Natural killer cell treated with Interleukin-12 subunit alpha and Interleukin-12 subunit beta and Interleukin-15 and Interleukin-18, amount 100 ng/mL, for 72 hours (primary cell): Measurements from ENCODE around the gene CTSC. TPM values are rescaled to one million over a fixed set of nuclear protein-coding genes. Genes with fewer than 3 reads are reported as not detected.

Experiments used
- ATAC-seq, 2 donors: fragments of 150-1000 bp; cut with Tn5 transposase in 1 of 2; sonication (Bioruptor Pico), chemical (Tn5 transposase) in 1 of 2; 2 replicates each; pipeline ENCODE4 v1.10.0; 2021
- DNase-seq: peaks from one replicate; pipeline ENCODE4 v3.0.0; 2022; ENCODE audit warnings: low spot score
- H3K27ac Mint-ChIP-seq, 2 donors: 1 replicate in 1 of 2; 2 replicates in 1 of 2; pipeline ENCODE4 v1.8.0; 2022; ENCODE audit warnings: mixed read lengths in 2 of 2, mild to moderate bottlenecking in 1 of 2, moderate library complexity in 1 of 2
- H3K27me3 Mint-ChIP-seq, 2 donors: 1 replicate in 1 of 2; 2 replicates in 1 of 2; pipeline ENCODE4 v1.8.0; 2022; ENCODE audit warnings: mixed read lengths in 2 of 2
- H3K36me3 Mint-ChIP-seq: one replicate; pipeline ENCODE4 v1.8.0; 2022; ENCODE audit warnings: mixed read lengths
- H3K4me1 Mint-ChIP-seq, 2 donors: 1 replicate in 1 of 2; 2 replicates in 1 of 2; pipeline ENCODE4 v1.8.0; 2022; ENCODE audit warnings: low read depth in 2 of 2, mixed read lengths in 2 of 2, mild to moderate bottlenecking in 1 of 2
- H3K4me3 Mint-ChIP-seq: one replicate; pipeline ENCODE4 v1.8.0; 2022; ENCODE audit warnings: mixed read lengths
- H3K9me3 Mint-ChIP-seq: 2 replicates; pipeline ENCODE4 v1.8.0; 2022; ENCODE audit warnings: mixed read lengths
- total RNA-seq, 2 donors: library from RNA; stranded (reverse); gene quantifications; one replicate each; pipeline ENCODE4 v1.2.3, GENCODE V29; 2022

The CTSC gene
- 100 to 1,000 TPM; 213 to 381 TPM for total RNA-seq

DNA sequence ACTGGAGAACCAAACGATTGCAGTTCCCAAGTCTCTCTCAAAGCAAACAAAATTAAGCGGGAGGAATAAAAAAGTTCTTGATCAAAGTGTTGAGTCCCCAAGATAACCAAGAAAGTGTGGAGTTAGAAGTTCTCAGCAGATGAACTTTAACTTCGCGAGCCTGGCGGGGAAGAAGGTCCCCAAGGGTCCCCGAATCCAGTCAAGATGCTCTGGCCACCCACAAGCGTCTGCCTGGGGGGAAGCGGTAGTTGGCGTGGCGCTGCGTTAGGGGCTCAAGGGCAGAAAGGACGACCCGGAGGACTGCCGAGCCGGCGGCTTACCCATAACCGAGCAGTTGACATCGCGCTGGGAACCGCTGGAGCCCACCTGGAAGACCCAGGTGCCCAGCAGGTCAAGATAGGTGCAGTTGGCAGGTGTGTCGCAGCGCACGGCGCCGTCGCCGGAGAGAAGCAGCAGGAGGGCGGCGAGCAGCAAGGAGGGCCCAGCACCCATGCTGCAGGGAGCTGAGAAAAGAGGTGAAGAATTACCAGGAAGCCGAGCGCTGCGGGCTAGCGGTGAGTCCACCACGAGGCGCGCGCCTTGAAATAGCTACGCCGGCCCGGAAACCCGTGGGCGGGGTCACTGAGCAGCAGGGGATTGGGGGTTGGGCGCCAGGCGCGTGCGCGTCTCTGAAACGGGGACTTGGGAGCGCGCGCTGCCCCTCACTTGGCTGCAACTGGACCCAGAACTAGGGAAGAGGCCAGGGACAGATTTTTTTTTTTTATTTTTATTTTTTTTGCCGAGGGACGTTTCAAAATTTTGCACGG lies at the start of gene CTSC:
TSS of gene CTSC (minus strand) at position 556 of the 806 bp plus-strand sequence. CDS start at position 492, 64 bp downstream.
- H3K27ac Mint-ChIP-seq = peak within 1 kb of the TSS; percentile 82 to 100
- ATAC-seq (peak; percentile 94 to 95), DNase-seq (peak; percentile 99)
- peaks cover 23% of the 10 kb centered on the region for H3K36me3 Mint-ChIP-seq
- H3K27me3 Mint-ChIP-seq = no peaks in the 10 kb centered on the region
- H3K4me3 Mint-ChIP-seq = peak within 1 kb of the TSS; percentile 93
- peaks cover 34 to 60% of the 10 kb centered on the region in 2 donors for H3K4me1 Mint-ChIP-seq
- H3K9me3 Mint-ChIP-seq = no peaks in the 10 kb centered on the region

GRCh38 chr11:88384669-88385005 lies 47.1 kb upstream of the CTSC start:
- Mint-ChIP-seq H3K4me1 (peaks cover 11 to 13% of the 10 kb centered on the region in 2 donors), H3K9me3 (no peaks in the 10 kb centered on the region), H3K27ac (no peak overlapping the region), H3K36me3 (no peaks in the 10 kb centered on the region), H3K4me3 (no peak overlapping the region), H3K27me3 (no peaks in the 10 kb centered on the region)
- ATAC-seq (no peak), DNase-seq (no peak)

DNA sequence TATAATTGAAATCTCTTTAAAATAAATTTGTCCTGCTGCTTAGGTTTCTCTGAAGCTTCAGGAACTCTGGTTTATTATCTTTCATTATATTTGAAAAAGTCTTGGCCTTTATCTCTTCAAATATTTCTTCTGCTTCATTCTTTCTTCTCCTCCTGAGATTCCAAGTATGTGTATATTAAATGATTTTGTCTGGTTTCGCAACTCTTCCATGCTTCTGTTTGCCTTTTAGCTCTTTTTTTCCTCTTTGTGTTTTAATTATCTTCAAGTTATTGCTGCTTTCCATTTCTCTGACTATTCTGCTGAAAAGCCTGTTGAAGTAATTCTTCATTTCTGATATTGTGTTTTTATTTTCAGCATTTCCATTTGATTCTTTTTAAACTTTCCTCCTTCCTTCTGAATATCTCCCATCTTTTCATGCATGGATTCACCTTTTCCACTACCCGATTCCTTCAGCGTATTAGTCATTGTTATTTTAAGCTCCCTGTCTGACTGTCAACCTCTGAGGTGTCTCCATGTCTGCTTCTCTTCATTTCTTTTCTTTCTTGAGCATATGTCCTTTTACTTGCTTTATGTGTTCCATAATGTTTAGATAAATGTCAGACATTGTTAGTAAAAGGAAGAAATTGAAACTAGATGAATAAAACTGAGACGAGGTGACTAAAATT lies 46.6 kb upstream of the CTSC start:
- no peak overlapping the region for H3K4me3 Mint-ChIP-seq
- no peaks in the 10 kb centered on the region for H3K27me3 Mint-ChIP-seq
- no peak overlapping the region for H3K27ac Mint-ChIP-seq
- H3K36me3 Mint-ChIP-seq = no peaks in the 10 kb centered on the region
- no peaks in the 10 kb centered on the region for H3K9me3 Mint-ChIP-seq
- ATAC-seq (no peak), DNase-seq (no peak)
- peaks cover 11 to 13% of the 10 kb centered on the region in 2 donors for H3K4me1 Mint-ChIP-seq

- no peak for ATAC-seq
- Mint-ChIP-seq H3K4me1 (peaks cover 11 to 13% of the 10 kb centered on the region in 2 donors), H3K36me3 (no peaks in the 10 kb centered on the region), H3K27me3 (no peaks in the 10 kb centered on the region), H3K4me3 (no peak overlapping the region), H3K9me3 (no peaks in the 10 kb centered on the region), H3K27ac (no peak overlapping the region)
- DNase-seq = no peak
Measured at GRCh38 chr11:88383447-88383846, 45.9 kb upstream of the CTSC start.

- H3K4me1 Mint-ChIP-seq = peaks cover 19 to 22% of the 10 kb centered on the region in 2 donors
- peaks cover 5% of the 10 kb centered on the region for H3K36me3 Mint-ChIP-seq
- peaks cover 8% of the 10 kb centered on the region for H3K9me3 Mint-ChIP-seq
- H3K27ac Mint-ChIP-seq = no peak overlapping the region
- no peak for DNase-seq
- H3K27me3 Mint-ChIP-seq = no peaks in the 10 kb centered on the region
- H3K4me3 Mint-ChIP-seq = no peak overlapping the region
- no peak for ATAC-seq
Measured at GRCh38 chr11:88379130-88379529, 41.6 kb upstream of the CTSC start.

DNA sequence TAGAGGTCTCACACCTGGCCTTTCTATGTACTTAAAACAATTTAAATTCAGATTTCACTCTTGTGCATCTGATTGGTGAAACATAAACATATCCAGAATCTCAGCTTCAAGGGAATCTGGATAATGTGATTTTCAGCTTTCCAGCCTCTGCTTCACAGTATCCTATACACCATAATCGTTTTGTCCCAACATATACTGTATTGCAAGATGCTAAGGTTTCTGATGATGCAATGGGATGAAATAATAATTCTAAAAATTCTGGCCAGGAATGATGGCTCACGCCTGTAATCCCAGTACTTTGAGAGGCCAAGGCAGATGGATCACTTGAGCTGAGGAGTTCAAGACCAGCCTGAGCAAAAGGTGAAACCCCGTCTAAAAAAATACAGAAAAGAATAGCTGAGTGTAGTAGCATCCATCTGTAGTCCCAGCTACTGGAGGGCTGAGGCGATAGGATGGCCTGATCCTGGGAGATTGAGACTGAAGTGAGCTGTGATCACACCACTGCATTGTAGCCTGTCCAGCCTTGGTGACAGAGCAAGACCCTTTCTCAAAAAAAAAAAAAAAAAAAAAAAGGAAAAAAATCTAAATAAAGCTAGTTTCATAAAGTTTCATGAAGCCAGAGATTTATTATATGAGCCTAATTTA lies 41.0 kb upstream of the CTSC start:
- Mint-ChIP-seq H3K4me1 (peaks cover 17 to 21% of the 10 kb centered on the region in 2 donors), H3K27ac (no peak overlapping the region), H3K27me3 (no peaks in the 10 kb centered on the region), H3K36me3 (peaks cover 5% of the 10 kb centered on the region), H3K9me3 (peaks cover 8% of the 10 kb centered on the region), H3K4me3 (no peak overlapping the region)
- ATAC-seq (no peak), DNase-seq (no peak)

- H3K4me1 Mint-ChIP-seq = peaks cover 17 to 21% of the 10 kb centered on the region in 2 donors
- H3K27ac Mint-ChIP-seq = no peak overlapping the region
- H3K9me3 Mint-ChIP-seq = peaks cover 8% of the 10 kb centered on the region
- H3K4me3 Mint-ChIP-seq = no peak overlapping the region
- H3K36me3 Mint-ChIP-seq = peaks cover 5% of the 10 kb centered on the region
- DNase-seq = no peak
- ATAC-seq = no peak
- H3K27me3 Mint-ChIP-seq = no peaks in the 10 kb centered on the region
Measured at GRCh38 chr11:88377646-88378045, 40.1 kb upstream of the CTSC start.

DNA sequence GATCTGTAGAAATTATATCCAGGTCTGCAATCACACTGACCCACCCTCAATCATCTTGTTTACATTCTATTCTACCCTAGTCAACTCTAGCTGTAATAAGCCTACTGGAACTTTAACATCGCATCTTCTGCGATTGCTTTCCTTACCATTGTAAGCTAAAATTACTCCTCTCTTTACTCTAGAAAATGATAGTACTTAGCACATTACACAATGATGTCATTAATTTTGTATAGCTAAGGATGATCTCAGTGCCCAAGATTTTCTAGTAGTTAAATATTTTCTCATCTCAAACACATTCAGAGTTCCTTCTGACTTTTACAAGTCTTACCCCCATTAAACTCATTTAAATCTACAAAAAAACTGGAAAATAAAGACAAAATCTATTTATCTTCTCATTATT lies 39.6 kb upstream of the CTSC start:
- ATAC-seq (no peak), DNase-seq (no peak)
- H3K27me3 Mint-ChIP-seq = no peaks in the 10 kb centered on the region
- no peak overlapping the region for H3K4me3 Mint-ChIP-seq
- H3K36me3 Mint-ChIP-seq = peaks cover 5% of the 10 kb centered on the region
- peaks cover 8% of the 10 kb centered on the region for H3K9me3 Mint-ChIP-seq
- H3K4me1 Mint-ChIP-seq = peaks cover 17 to 21% of the 10 kb centered on the region in 2 donors
- H3K27ac Mint-ChIP-seq = no peak overlapping the region

DNA sequence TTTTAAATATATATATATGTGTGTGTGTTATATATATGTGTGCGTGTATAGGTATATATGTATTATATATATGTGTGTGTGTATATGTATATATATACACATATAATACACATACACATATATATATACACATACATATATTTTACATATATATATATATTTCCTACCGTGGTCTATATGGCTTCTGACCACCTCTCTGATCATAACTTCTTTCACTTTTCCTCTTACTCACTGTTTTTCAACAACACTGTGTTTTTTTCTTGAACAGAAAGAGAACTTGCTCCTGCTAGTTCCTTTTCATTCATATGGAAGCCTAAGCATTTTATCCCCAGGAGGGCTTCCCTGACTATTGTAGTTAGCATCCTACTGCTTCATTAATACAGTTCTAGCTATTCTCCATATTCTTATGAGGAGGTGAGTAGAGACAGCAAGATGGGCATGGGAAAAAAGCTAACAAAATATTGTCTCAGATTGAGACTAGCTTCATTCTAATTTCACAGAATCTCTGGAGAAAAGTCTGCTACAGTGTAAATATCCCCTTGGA lies 38.5 kb upstream of the CTSC start:
- H3K27ac Mint-ChIP-seq = peak overlapping the region in 1 of 2 donors; percentile 24
- H3K27me3 Mint-ChIP-seq = no peaks in the 10 kb centered on the region
- H3K4me3 Mint-ChIP-seq = no peak overlapping the region
- ATAC-seq = peak; percentile 33 to 61
- peaks cover 15 to 24% of the 10 kb centered on the region in 2 donors for H3K4me1 Mint-ChIP-seq
- peaks cover 8% of the 10 kb centered on the region for H3K9me3 Mint-ChIP-seq
- DNase-seq = no peak
- peaks cover 5% of the 10 kb centered on the region for H3K36me3 Mint-ChIP-seq

DNA sequence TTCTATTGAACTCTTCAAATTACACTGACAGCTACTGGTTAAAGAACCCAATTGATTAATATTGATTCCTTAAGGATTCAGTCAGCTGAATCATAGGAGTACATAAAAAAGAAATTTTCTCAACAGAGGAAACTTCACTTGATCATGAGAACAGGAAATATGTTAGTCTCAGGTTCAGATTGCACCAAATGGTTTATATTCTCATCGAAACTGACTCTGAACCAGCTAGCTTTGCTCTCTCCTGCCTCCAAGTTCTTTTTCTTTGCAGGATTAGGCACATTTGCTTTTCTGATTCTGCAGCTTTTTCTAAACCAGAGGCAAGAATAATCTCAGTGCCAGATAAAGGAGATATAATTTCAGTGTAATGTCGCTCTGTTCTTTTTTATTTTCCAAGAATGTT lies 33.2 kb upstream of the CTSC start:
- Mint-ChIP-seq H3K4me3 (no peak overlapping the region), H3K27me3 (no peaks in the 10 kb centered on the region), H3K36me3 (peaks cover 5% of the 10 kb centered on the region), H3K4me1 (peaks cover 7 to 23% of the 10 kb centered on the region in 2 donors), H3K27ac (peak overlapping the region in 1 of 2 donors; percentile 11), H3K9me3 (peaks cover 8% of the 10 kb centered on the region)
- no peak for DNase-seq
- no peak for ATAC-seq

GRCh38 chr11:88367310-88367709 lies 29.8 kb upstream of the CTSC start:
- peaks cover 17 to 37% of the 10 kb centered on the region in 2 donors for H3K4me1 Mint-ChIP-seq
- H3K9me3 Mint-ChIP-seq = no peaks in the 10 kb centered on the region
- no peaks in the 10 kb centered on the region for H3K27me3 Mint-ChIP-seq
- no peak overlapping the region for H3K4me3 Mint-ChIP-seq
- ATAC-seq (no peak), DNase-seq (no peak)
- no peak overlapping the region for H3K27ac Mint-ChIP-seq
- H3K36me3 Mint-ChIP-seq = no peaks in the 10 kb centered on the region

DNA sequence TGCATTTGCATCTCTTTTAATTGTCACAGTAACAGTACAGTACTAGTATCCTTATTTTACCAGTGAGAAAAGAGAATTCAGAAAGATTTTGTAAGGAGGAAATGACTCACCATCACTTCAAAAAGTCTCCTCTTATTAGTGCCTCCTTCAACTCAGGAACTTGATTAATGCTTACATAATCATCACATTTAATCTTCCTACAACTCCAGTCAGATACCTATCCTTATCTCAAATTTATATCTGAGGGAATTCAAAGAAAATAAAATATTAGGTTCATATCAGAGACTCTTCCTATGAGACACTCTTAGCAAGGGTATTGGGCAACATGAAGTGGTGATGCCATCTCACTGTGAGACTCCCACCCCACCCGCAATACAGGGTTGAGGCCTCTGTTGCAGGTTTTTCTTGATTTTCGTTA lies 26.1 kb upstream of the CTSC start:
- no peak for DNase-seq
- no peaks in the 10 kb centered on the region for H3K36me3 Mint-ChIP-seq
- H3K27me3 Mint-ChIP-seq = no peaks in the 10 kb centered on the region
- peak overlapping the region; percentile 47 for H3K4me3 Mint-ChIP-seq
- H3K27ac Mint-ChIP-seq = peak overlapping the region; percentile 59 to 88
- H3K4me1 Mint-ChIP-seq = peaks cover 33 to 37% of the 10 kb centered on the region in 2 donors
- no peaks in the 10 kb centered on the region for H3K9me3 Mint-ChIP-seq
- peak; percentile 74 to 78 for ATAC-seq

GRCh38 chr11:88363004-88363403 lies 25.5 kb upstream of the CTSC start:
- H3K27ac Mint-ChIP-seq = peak overlapping the region; percentile 59 to 88
- H3K4me1 Mint-ChIP-seq = peaks cover 34 to 38% of the 10 kb centered on the region in 2 donors
- H3K36me3 Mint-ChIP-seq = no peaks in the 10 kb centered on the region
- no peaks in the 10 kb centered on the region for H3K9me3 Mint-ChIP-seq
- no peaks in the 10 kb centered on the region for H3K27me3 Mint-ChIP-seq
- H3K4me3 Mint-ChIP-seq = no peak overlapping the region
- ATAC-seq (no peak), DNase-seq (no peak)

- no peaks in the 10 kb centered on the region for H3K9me3 Mint-ChIP-seq
- H3K27me3 Mint-ChIP-seq = no peaks in the 10 kb centered on the region
- DNase-seq (no peak), ATAC-seq (no peak)
- no peaks in the 10 kb centered on the region for H3K36me3 Mint-ChIP-seq
- H3K27ac Mint-ChIP-seq = peak overlapping the region; percentile 76 to 84
- peak overlapping the region; percentile 68 for H3K4me3 Mint-ChIP-seq
- H3K4me1 Mint-ChIP-seq = peaks cover 46 to 47% of the 10 kb centered on the region in 2 donors
Measured at GRCh38 chr11:88360141-88360540, 22.6 kb upstream of the CTSC start.
